OCI-LY7 (cell line): ENCODE measurements around the gene PZP. TPM values are rescaled to one million over a fixed set of nuclear protein-coding genes. Genes with fewer than 3 reads are reported as not detected.
"Not testable (repeated sequence)": the region's sequence is repeated elsewhere in the genome, so short reads cannot be mapped to it uniquely, and the experiment has no call there.

Source experiments
- BruUV-seq: library from RNA; stranded (reverse); fragments of 400-500 nt; replicated peaks from 2 replicates; lab custom pipeline; 2021; lab: Mats Ljungman, UMichigan
- CTCF ChIA-PET: fragments of 300-600 bp; sonication (Branson Sonifier 250); formaldehyde crosslinking; loops from one replicate; lab custom pipeline; 2022; ENCODE audit warnings: antibody characterized with exemption; ENCODE audit not compliant: unreplicated experiment; lab: Charles Lee
- POLR2A ChIA-PET: fragments of 300-600 bp; sonication (Branson Sonifier 250); formaldehyde crosslinking; loops from one replicate; lab custom pipeline; 2022; ENCODE audit warnings: antibody characterized with exemption; lab: Charles Lee
- DNase-seq: peaks from one replicate; pipeline ENCODE4 v3.0.0-alpha.2; 2015; ENCODE audit warnings: low spot score
- H2AFZ ChIP-seq: fragments of 200-600 bp; sonication (generic), shearing (Covaris generic); 2 replicates; pipeline ENCODE4 v1.6.1; 2014; ENCODE audit warnings: mild to moderate bottlenecking, antibody characterized with exemption, low read length, moderate library complexity
- H3K27ac ChIP-seq: fragments of 200-600 bp; sonication (generic); 2 replicates; pipeline ENCODE4 v1.5.1; 2014; ENCODE audit warnings: mixed run types, low read depth, mild to moderate bottlenecking, moderate library complexity, low read length, inconsistent platforms; ENCODE audit not compliant: poor library complexity, severe bottlenecking
- H3K36me3 ChIP-seq: fragments of 200-600 bp; sonication (generic); 2 replicates; pipeline ENCODE4 v1.6.1; 2014; ENCODE audit warnings: mild to moderate bottlenecking, antibody characterized with exemption, low read length, moderate library complexity, mixed read lengths; ENCODE audit not compliant: insufficient read depth
- H3K4me1 ChIP-seq: fragments of 200-600 bp; sonication (generic); 2 replicates; pipeline ENCODE4 v1.5.1; 2014; ENCODE audit warnings: mild to moderate bottlenecking, low read length; ENCODE audit not compliant: insufficient read depth, poor library complexity, severe bottlenecking
- H3K4me2 ChIP-seq: fragments of 200-600 bp; sonication (generic); 2 replicates; pipeline ENCODE4 v1.6.1; 2014; ENCODE audit warnings: mild to moderate bottlenecking, low read length
- H3K4me3 ChIP-seq: fragments of 200-600 bp; sonication (generic); 2 replicates; pipeline ENCODE4 v1.5.1; 2014; ENCODE audit warnings: mild to moderate bottlenecking, low read depth, low read length; ENCODE audit not compliant: poor library complexity, severe bottlenecking
- H3K79me2 ChIP-seq: fragments of 200-600 bp; sonication (generic); 2 replicates; pipeline ENCODE4 v1.6.1; 2016; ENCODE audit warnings: low read depth, mild to moderate bottlenecking, low read length, moderate library complexity, mixed read lengths; ENCODE audit not compliant: insufficient read depth
- H3K9me2 ChIP-seq: fragments of 200-600 bp; sonication (generic); 2 replicates; pipeline ENCODE4 v1.6.1; 2016; ENCODE audit warnings: mild to moderate bottlenecking, low read length, mixed read lengths; ENCODE audit not compliant: insufficient read depth
- H3K9me3 ChIP-seq: fragments of 200-600 bp; sonication (generic); 2 replicates; pipeline ENCODE4 v1.6.1; 2014; ENCODE audit warnings: mild to moderate bottlenecking, mixed run types, low read length, mixed read lengths
- H4K20me1 ChIP-seq: fragments of 200-600 bp; sonication (generic); 2 replicates; pipeline ENCODE4 v1.6.1; 2014; ENCODE audit warnings: mild to moderate bottlenecking, antibody characterized with exemption, low read length, moderate library complexity, mixed read lengths; ENCODE audit not compliant: insufficient read depth
- EZH2phosphoT487 ChIP-seq: fragments of 200-600 bp; sonication (generic); IDR thresholded peaks from 2 replicates; pipeline ENCODE4 v1.6.1; 2018; ENCODE audit warnings: low read depth, borderline replicate concordance, mild to moderate bottlenecking, mixed run types, antibody characterized with exemption, low read length, moderate library complexity, mixed read lengths
- intact Hi-C: fragments of 100-400 bp; cut with micrococcal nuclease; formaldehyde crosslinking; loops from one replicate; pipeline ENCODE4 v1.10.0; 2022; ENCODE audit not compliant: unreplicated experiment
- total RNA-seq, 2 experiments: library from RNA; depleted of rRNA in 1 of 2; stranded (reverse); fragments of >200 nt in 1 of 2; shearing (Covaris generic) in 1 of 2; gene quantifications; 2 replicates each; pipeline ENCODE4 v1.2.3, GENCODE V29; 2014 to 2022
- TF ChIP-seq, protein P1 (sequence below): fragments of 200-600 bp; sonication (generic); conservative IDR thresholded peaks from 2 replicates; pipeline ENCODE4 v1.5.1; 2014; ENCODE audit warnings: mild to moderate bottlenecking, antibody characterized with exemption, low read length, moderate library complexity, mixed read lengths

The PZP gene
- total RNA-seq, 2 experiments from 2014 or later, result not detected

DNA sequence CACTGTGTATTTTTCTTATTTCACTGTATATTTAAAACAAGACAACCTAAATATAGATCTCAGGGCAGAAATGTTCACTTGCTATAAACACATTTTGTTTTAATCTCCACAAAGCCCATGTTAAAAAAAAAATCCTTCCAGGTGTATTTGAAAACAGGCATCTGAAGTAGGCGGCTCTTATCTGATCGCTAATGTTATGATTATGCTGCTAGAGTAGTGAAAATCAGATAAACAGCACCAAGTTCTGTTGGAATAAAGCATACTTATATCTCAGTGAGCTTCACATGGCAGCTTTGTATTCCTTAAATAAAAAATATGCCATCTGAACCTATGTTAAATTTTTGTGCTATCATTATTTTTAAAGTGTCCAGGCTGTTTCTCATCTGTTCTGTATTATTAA, 47.6 kb upstream of the PZP start:
- POLR2A ChIA-PET, result interaction anchor here (0.6 to 1.2 kb wide), 2 partner anchors 10 to 32 kb away, joined by 3 to 4 read pairs; no protein-coding TSS in a partner anchor
- CTCF ChIA-PET, result no interaction called here

DNA sequence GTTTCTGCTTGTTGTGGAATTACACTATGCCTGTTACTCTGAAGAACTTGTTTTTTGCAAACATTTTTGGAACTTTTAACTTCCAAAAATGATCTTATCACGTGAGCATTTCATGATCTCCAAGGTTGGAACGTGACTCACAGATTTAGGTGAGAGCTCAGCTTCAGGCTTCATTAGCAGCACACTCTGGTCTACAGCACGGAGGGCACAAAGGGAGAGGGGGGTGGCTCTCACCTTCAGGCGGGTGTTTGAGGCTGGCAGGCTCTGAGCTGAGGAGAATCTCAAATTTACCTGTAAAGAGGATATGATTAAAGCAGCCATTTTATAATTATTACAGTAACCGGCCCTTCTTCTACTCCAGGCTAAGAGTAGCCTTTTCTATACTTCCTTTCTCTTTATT, 45.3 kb upstream of the PZP start:
- Histone ChIP-seq H3K4me2 (no peak overlapping the region), H3K27ac (no peak overlapping the region), H3K4me1 (no peaks in the 10 kb centered on the region), H3K9me3 (no peaks in the 10 kb centered on the region), H3K9me2 (no peaks in the 10 kb centered on the region), H3K4me3 (no peak overlapping the region), H3K36me3 (no peaks in the 10 kb centered on the region), H3K79me2 (no peaks in the 10 kb centered on the region), H2AFZ (no peak overlapping the region), H4K20me1 (no peaks in the 10 kb centered on the region)
- CTCF ChIA-PET, result no interaction called here
- no peak for DNase-seq
- BruUV-seq, result no TSS peak
- POLR2A ChIA-PET, result no interaction called here
- TF ChIP-seq, protein P1, sequence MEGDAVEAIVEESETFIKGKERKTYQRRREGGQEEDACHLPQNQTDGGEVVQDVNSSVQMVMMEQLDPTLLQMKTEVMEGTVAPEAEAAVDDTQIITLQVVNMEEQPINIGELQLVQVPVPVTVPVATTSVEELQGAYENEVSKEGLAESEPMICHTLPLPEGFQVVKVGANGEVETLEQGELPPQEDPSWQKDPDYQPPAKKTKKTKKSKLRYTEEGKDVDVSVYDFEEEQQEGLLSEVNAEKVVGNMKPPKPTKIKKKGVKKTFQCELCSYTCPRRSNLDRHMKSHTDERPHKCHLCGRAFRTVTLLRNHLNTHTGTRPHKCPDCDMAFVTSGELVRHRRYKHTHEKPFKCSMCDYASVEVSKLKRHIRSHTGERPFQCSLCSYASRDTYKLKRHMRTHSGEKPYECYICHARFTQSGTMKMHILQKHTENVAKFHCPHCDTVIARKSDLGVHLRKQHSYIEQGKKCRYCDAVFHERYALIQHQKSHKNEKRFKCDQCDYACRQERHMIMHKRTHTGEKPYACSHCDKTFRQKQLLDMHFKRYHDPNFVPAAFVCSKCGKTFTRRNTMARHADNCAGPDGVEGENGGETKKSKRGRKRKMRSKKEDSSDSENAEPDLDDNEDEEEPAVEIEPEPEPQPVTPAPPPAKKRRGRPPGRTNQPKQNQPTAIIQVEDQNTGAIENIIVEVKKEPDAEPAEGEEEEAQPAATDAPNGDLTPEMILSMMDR, result no peak
- no peak for TF ChIP-seq EZH2phosphoT487
- intact Hi-C loops, result no loop called here

More for the DNA sequence above, 47.6 kb upstream of the PZP start:
- no peaks in the 10 kb centered on the region for H3K9me2 ChIP-seq
- H3K4me1 ChIP-seq, result no peaks in the 10 kb centered on the region
- H3K4me3 ChIP-seq, result no peak overlapping the region
- no peak overlapping the region for H3K27ac ChIP-seq
- H4K20me1 ChIP-seq, result no peaks in the 10 kb centered on the region
- no peaks in the 10 kb centered on the region for H3K36me3 ChIP-seq
- no peaks in the 10 kb centered on the region for H3K79me2 ChIP-seq
- no peaks in the 10 kb centered on the region for H3K9me3 ChIP-seq
- H2AFZ ChIP-seq, result no peak overlapping the region
- TF ChIP-seq, protein P1, result no peak
- TF ChIP-seq EZH2phosphoT487, result no peak
- intact Hi-C loops, result no loop called here
- BruUV-seq, result no TSS peak
- no peak for DNase-seq
- H3K4me2 ChIP-seq, result no peak overlapping the region

DNA sequence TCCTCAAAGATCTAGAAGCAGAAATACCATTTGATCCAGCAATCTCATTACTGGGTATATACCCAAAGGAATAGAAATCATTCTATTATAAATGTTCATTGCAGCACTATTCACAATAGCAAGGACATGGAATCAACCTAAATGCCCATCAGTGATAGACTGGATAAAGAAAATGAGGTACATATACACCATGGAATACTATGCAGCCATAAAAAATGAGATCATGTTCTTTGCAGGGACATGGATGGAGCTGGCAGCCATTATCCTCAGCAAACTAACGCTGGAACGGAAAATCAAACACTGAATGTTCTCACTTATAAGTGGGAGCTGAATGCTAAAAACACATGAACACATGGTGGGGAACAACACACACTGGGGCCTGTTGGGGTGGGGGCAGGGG, 44.6 kb upstream of the PZP start:
- CTCF ChIA-PET, result not testable (repeated sequence)

More for the DNA sequence above, 44.6 kb upstream of the PZP start:
- intact Hi-C loops, H3K9me2 ChIP-seq, H3K36me3 ChIP-seq, H3K27ac ChIP-seq, H3K4me2 ChIP-seq, H3K79me2 ChIP-seq, DNase-seq, H3K4me1 ChIP-seq, H2AFZ ChIP-seq, H3K9me3 ChIP-seq, POLR2A ChIA-PET, H4K20me1 ChIP-seq, H3K4me3 ChIP-seq, BruUV-seq: not testable (repeated sequence)
